NCI-H1105 (cell line): ENCODE data around the gene CLTB.
"Not testable (repeated sequence)": the region's sequence is repeated elsewhere in the genome, so short reads cannot be mapped to it uniquely, and the experiment has no call there.

Experiments
- DNase-seq: peaks from one replicate; lab custom pipeline; 2025; lab: John Stamatoyannopoulos, UW

The CLTB gene

GRCh38 chr5:176415952-176416924 is at the start of gene CLTB:
TSS of gene CLTB (minus strand) at chr5:176416539. CDS start at chr5:176416363, 176 bp downstream.
- DNase-seq, result peak; percentile 40

- no peak for DNase-seq
These were observed 46.9 kb upstream of the CLTB start for GRCh38 chr5:176463113-176463764.

- DNase-seq, result no peak
These were observed 45.0 kb upstream of the CLTB start for GRCh38 chr5:176461349-176461748.

GRCh38 chr5:176458904-176459561 is 42.7 kb upstream of the CLTB start:
- no peak for DNase-seq

- DNase-seq, result no peak
These were observed 38.5 kb upstream of the CLTB start for GRCh38 chr5:176454724-176455394.

- no peak for DNase-seq
These were observed 33.7 kb upstream of the CLTB start for GRCh38 chr5:176450077-176450476.

- DNase-seq, result peak; percentile 95
These were observed 31.8 kb upstream of the CLTB start, which contains the start of gene FAF2 for GRCh38 chr5:176447978-176448608. TSS of gene FAF2 (plus strand) at chr5:176448385. CDS start at chr5:176448408, 23 bp downstream.

- no peak for DNase-seq
These were observed 31.2 kb upstream of the CLTB start for GRCh38 chr5:176447591-176447977.

GRCh38 chr5:176446884-176447590 is 30.7 kb upstream of the CLTB start:
- no peak for DNase-seq

- no peak for DNase-seq
These were observed 29.8 kb upstream of the CLTB start for GRCh38 chr5:176446028-176446665.

- DNase-seq, result no peak
These were observed 28.4 kb upstream of the CLTB start for GRCh38 chr5:176444742-176445141.

GRCh38 chr5:176442911-176443310 is 26.6 kb upstream of the CLTB start:
- not testable (repeated sequence) for DNase-seq

GRCh38 chr5:176441921-176442323 is 25.6 kb upstream of the CLTB start:
- no peak for DNase-seq

- no peak for DNase-seq
These were observed 24.8 kb upstream of the CLTB start for GRCh38 chr5:176440927-176441706.

- no peak for DNase-seq
These were observed 22.8 kb upstream of the CLTB start for GRCh38 chr5:176438959-176439757.

- no peak for DNase-seq
These were observed 20.3 kb upstream of the CLTB start for GRCh38 chr5:176436656-176437055.

GRCh38 chr5:176432707-176433106 is 16.4 kb upstream of the CLTB start:
- DNase-seq, result no peak

GRCh38 chr5:176429972-176430371 is 13.6 kb upstream of the CLTB start:
- no peak for DNase-seq

- no peak for DNase-seq
These were observed 11.6 kb upstream of the CLTB start for GRCh38 chr5:176427971-176428370.
